ENCODE results near the gene OAS1.
"Not testable (repeated sequence)": the region's sequence is repeated elsewhere in the genome, so short reads cannot be mapped to it uniquely, and the experiment has no call there.

The OAS1 gene

DNA sequence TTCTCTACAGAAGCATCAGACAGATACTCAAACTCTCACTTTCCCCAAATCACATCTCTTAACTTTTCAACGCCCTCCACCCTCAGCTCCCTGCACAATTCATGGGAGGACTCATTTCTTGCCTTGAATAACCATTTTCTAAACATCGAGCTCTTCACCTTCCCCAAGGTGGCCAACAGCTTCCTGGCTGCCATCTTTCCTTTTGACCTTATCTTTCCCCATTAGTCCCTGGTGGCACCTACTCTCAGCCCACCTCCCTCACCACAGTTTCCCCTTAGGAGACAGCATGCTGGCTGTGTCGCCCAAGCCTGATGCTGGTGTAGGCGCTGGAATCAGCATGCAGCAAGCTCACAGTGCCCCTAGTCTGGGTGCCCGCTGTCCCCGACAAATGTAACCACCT, 8.4 kb upstream of the OAS1 start:
- in situ Hi-C loops (cut with MboI; ENCODE audit: low sequenced_read_pairs), result no loop called here

DNA sequence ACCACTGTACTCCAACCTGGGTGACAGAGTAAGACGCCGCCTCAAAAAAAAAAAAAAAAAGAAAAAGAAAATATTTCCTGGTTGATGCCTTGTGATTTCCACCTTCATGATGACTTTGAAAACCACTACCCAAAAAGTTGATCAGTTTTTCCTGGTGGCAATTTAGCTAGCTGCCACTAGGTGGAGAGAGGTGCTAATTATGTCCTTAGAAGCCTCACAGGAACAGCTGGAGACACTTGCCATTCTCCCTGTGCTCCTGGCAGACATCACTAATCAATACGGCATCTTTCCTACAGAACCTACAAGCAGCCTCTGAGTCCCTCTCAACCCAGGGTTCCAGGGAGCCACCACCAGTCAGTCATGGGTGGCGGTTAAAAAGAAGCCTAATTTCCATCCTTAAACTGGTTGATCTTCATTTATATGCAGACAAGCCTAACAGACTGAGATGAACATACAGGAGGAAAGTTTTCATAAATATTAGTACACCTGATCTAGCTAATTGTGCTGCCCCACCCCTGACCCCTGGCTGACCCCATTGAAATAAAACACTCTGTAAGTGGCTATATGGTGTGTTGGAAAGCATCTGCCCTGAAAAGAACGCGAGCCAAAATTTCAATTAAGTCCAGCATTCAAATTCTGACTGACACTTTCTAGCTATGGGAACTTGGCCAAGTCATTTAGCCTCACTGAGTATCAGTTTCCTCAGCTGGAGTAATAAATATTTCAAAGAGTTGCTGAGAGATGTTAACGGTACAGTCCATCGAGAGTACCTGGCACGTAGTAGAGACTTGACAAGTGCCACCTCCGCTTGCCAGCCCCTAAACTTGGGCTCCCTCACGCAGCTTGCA, 6.2 kb upstream of the OAS1 start:
- in situ Hi-C loops (cut with MboI; ENCODE audit: low sequenced_read_pairs), result no loop called here

DNA sequence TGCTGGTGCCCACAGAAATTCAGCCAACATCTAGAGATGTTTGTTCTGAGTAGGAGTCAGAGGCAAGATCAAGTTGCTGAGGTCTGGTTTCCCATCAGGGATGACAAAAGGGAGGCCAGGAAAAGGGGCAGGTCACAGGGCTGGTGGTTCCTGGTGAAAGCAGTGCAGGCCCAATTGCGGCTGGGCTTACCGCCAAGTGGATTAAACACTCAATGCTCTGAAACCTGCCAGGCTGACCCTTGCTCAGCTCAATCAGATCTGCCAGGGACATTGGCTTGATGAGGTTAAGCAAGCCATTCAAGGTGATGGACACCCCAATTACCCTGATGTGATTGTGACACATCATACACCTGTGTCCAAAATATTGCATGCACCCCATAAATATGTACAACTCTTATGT, 5.5 kb upstream of the OAS1 start:
- in situ Hi-C loops (cut with MboI; ENCODE audit: low sequenced_read_pairs), result no loop called here

DNA sequence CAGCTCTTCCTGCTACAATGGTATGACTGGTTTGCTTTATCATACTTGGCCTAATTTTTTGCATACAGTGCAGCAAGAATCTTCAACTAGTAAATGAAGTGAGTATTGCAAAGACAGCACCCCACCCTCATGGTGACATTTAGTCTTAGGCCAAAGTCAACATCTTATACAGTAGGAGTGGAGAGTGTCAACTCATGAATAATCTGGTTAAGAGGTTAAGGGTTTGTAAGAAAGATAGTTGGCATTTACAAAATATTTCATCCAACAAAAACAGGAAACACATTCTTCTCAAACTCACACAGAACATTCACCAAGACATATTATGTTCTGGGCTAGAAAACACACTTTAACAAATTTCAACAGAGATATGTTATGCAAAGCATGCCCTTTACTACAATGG, 2.2 kb upstream of the OAS1 start:
- in situ Hi-C loops (cut with MboI; ENCODE audit: low sequenced_read_pairs), result no loop called here

DNA sequence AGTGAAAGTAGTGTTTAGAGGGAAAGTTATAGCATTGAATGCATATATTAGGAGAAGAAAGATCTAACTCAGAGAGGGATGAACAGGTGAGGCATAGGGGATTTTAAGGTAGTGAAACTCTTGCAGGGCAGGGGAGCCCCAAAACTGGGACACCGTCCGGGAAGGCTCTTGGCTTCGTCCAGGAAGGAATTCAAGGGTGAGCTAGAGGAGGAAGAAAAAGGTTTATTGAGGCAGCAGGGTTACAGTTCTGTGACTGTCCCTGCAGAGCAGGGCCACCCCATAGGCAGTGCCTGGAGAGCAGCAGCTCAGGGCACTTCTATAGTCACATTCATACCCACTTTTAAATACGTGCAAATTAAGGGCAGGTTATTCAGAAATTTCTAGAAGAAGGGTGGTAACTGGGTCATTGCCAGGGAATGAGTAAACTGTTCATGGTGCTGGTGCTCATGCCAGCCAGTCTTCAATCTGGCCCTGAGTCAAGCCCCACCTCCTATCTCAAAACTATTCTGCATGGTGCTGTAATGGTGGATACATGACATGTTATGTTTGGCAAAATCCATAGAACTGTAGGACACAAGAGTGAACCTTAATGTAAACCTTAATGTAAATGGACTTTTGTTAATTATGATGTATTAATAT, 1.2 kb upstream of the OAS1 start:
- in situ Hi-C loops (cut with MboI; ENCODE audit: low sequenced_read_pairs), result no loop called here

- in situ Hi-C loops (cut with MboI; ENCODE audit: low sequenced_read_pairs), result no loop called here
Measured at GRCh38 chr12:112907415-112908157, 824 bp downstream of the OAS1 start.

GRCh38 chr12:112908548-112908947, 1.8 kb downstream of the OAS1 start:
- in situ Hi-C loops (cut with MboI; ENCODE audit: low sequenced_read_pairs), result no loop called here

GRCh38 chr12:112909693-112910092, 2.9 kb downstream of the OAS1 start:
- in situ Hi-C loops (cut with MboI; ENCODE audit: low sequenced_read_pairs), result no loop called here

DNA sequence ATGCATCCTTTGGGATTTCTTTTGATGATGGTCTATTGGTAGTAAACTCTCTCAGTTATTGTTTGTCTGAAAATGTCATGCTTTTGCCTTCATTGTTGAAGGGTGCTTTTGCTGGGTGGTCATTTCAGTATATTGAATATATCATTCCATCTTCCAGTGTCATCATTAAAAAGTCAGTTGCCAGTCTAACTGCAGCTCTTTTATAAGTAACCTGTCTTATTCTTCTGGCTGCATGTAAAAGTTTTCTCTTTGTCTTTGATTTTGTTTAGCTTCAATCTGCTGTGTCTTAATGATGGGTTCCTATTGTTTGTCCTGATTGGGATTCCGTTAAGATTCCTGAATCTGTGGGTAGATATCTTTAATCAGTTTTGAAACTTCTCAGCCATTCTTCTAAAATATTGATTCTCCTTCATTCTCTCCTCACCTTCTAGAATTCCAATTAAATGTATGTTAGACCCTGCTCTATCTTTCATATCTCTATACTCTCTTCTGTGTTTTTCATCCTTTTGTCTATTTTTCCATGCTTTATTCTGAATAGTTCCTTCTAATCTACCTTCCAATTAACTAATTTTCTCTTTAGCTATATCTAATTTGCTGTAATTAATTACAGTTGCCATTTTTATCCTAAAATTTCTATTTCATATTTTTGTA, 6.4 kb downstream of the OAS1 start:
- in situ Hi-C loops (cut with MboI; ENCODE audit: low sequenced_read_pairs), result no loop called here

DNA sequence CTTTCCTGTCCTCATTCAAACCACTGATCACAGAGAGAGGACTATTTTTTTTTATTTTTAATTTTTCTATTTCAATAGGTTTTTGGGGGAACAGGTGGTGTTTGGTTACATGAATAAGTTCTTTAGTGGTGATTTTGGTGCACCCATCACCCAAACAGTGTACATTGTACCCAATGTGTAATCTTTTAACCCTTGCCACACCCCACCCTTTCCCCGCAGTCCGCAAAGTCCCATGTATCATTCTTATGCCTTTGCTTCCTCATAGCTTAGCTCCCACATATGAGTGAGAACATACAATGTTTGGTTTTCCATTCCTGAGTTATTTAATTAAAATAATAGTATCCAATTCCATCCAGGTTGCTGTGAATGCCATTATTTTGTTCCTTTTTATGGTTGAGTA, 7.1 kb downstream of the OAS1 start:
- in situ Hi-C loops (cut with MboI; ENCODE audit: low sequenced_read_pairs), result not testable (repeated sequence)

DNA sequence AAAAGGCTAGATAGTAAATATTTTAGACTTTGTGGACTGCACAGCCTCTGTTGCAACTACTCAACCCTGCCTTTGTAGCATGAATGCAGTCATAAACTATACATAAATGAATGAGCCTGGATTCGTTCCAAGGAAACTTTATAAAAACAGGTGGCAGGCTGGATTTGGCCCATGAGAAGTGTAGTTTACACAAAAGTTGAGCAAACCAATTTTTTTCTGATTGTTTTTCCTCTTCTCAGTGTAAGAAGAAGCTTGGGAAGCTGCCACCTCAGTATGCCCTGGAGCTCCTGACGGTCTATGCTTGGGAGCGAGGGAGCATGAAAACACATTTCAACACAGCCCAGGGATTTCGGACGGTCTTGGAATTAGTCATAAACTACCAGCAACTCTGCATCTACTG, 9.5 kb downstream of the OAS1 start:
- in situ Hi-C loops (cut with MboI; ENCODE audit: low sequenced_read_pairs), result no loop called here

- in situ Hi-C loops (cut with MboI; ENCODE audit: low sequenced_read_pairs), result no loop called here
Measured at GRCh38 chr12:112919121-112919520, 12.4 kb downstream of the OAS1 start.

DNA sequence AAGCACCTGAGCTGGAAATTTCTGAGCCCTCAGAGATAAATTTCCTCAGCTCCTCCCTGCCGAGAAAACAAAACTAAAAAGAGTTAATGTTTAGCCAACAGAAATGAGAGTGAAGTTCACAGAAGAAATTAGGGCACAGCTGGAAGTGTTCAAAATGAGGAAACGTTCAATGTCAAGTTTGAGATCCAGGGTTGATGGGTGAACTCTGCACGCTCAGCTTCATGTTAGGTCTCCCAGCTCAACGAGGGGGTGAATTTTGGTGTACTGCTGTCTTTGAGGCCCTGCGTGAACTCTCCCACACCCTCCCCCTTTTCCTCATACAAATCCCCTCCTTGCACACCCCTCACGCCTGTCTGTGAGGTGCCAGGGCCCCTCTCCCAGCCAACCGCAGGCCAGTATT, 18.2 kb downstream of the OAS1 start:
- in situ Hi-C loops (cut with MboI; ENCODE audit: low sequenced_read_pairs), result no loop called here

DNA sequence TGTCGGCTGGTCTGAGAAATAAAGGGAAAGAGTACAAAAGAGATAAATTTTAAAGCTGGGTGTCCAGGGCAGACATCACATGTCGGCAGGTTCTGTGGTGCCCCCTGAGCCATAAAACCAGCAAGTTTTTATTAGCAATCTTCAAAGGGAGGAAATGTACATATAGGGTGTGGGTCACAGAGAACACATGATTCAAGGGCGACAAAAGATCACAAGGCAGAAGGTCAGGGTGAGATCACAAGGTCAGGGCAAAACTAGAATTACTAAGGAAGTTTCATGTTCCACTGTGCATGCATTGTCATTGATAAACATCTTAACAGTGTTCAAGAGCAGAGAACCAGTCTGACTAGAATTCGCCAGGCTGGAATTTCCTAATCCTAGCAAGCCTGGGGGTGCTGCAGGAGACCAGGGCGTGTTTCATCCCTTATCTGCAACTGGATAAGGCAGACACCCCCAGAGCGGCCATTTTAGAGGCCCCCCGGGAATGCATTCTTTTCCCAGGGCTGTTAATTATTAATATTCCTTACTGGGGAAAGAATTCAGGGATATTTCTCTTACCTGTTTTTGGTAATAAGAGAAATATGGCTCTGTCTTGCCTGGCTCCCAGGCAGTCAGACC, 19.8 kb downstream of the OAS1 start:
- in situ Hi-C loops (cut with MboI; ENCODE audit: low sequenced_read_pairs), result not testable (repeated sequence)

DNA sequence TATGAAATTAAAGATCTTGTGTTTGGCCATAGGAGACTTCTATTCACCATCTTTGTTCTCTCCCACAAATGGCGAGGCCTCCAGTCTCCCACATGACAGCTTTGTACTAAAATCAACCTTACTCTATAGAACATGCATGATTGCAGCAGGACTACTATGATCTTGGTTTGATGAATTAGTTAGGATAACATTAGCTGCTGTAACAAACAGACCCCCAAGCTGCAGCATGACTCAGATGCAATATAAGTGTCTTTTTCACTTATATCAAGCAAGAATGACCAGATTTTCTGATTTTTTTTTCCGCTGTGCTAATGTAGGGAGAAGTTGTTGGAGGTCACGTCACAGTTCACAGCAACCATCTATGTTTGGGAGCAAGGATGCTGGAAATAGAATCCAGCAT, 20.7 kb downstream of the OAS1 start:
- in situ Hi-C loops (cut with MboI; ENCODE audit: low sequenced_read_pairs), result no loop called here

- in situ Hi-C loops (cut with MboI; ENCODE audit: low sequenced_read_pairs), result no loop called here
Measured at GRCh38 chr12:112927925-112928324, 21.2 kb downstream of the OAS1 start.

- in situ Hi-C loops (cut with MboI; ENCODE audit: low sequenced_read_pairs), result no loop called here
Measured at GRCh38 chr12:112928978-112929377, 22.2 kb downstream of the OAS1 start.

GRCh38 chr12:112929715-112930114, 23.0 kb downstream of the OAS1 start:
- in situ Hi-C loops (cut with MboI; ENCODE audit: low sequenced_read_pairs), result no loop called here

GRCh38 chr12:112930350-112930749, 23.6 kb downstream of the OAS1 start:
- in situ Hi-C loops (cut with MboI; ENCODE audit: low sequenced_read_pairs), result no loop called here

DNA sequence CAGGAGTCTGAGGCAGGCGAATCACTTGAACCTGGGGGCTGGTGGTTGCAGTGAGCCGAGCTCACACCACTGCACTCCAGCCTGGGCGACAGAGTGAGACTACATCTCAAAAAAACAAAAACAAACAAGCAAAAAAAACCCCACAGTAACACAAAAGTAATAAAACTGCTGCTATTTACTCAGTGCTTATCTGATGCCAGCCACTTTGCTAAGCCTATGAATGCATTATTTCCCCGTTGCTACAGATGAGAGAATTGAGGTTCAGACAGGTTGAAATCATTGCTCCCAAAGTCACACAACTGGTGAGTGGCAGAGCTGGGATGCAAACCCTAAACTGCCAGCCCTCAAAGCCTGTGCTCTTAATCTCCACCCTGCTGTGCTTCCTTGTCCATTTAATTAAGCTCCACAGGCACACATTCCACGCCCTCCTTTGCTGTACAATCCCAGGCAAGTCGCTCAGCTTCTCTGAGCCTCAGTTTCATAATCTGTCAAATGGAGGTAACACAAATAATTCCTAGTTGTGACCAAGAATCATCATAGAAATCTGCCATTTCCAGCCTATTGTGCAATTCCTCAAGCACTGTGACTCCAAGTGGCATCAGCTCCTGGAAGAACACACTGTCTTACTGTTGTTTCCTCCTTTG, 25.8 kb downstream of the OAS1 start:
- in situ Hi-C loops (cut with MboI; ENCODE audit: low sequenced_read_pairs), result no loop called here
